GM19193 (cell line): ENCODE results near the gene RSBN1.

ENCODE experiments used
- POLR2A ChIP-seq: IDR thresholded peaks from 4 replicates; pipeline ENCODE4 v1.6.1; 2011; ENCODE audit not compliant: insufficient read depth, insufficient read length; ENCODE audit errors: extremely low read depth

Gene RSBN1

GRCh38 chr1:113835686-113836290, 23.5 kb upstream of the RSBN1 start:
- TF ChIP-seq POLR2A: no peak

GRCh38 chr1:113834716-113835115, 22.4 kb upstream of the RSBN1 start:
- no peak for TF ChIP-seq POLR2A

GRCh38 chr1:113830039-113830438, 17.8 kb upstream of the RSBN1 start:
- TF ChIP-seq POLR2A: no peak

GRCh38 chr1:113821916-113822315, 9.6 kb upstream of the RSBN1 start:
- TF ChIP-seq POLR2A: no peak

GRCh38 chr1:113818578-113818977, 6.3 kb upstream of the RSBN1 start:
- TF ChIP-seq POLR2A: no peak

- TF ChIP-seq POLR2A: no peak
Observed at GRCh38 chr1:113813218-113813617, 942 bp upstream of the RSBN1 start.

- no peak for TF ChIP-seq POLR2A
Observed at GRCh38 chr1:113812661-113813135, 422 bp upstream of the RSBN1 start.

- no peak for TF ChIP-seq POLR2A
Observed at GRCh38 chr1:113811156-113811887, 954 bp downstream of the RSBN1 start.

GRCh38 chr1:113809670-113810602, 2.3 kb downstream of the RSBN1 start:
- TF ChIP-seq POLR2A: no peak

GRCh38 chr1:113808450-113809195, 3.7 kb downstream of the RSBN1 start:
- no peak for TF ChIP-seq POLR2A

- TF ChIP-seq POLR2A: no peak
Observed at GRCh38 chr1:113805639-113806038, 6.6 kb downstream of the RSBN1 start.

GRCh38 chr1:113805256-113805531, 7.1 kb downstream of the RSBN1 start:
- TF ChIP-seq POLR2A: no peak

GRCh38 chr1:113804421-113805255, 7.6 kb downstream of the RSBN1 start:
- TF ChIP-seq POLR2A: no peak
